HepG2 (cell line): Measurements from ENCODE around the gene ABHD12.

Experiments used
- CTCF ChIP-seq: sonication (generic); formaldehyde crosslinking; IDR thresholded peaks from 2 replicates; pipeline ENCODE4 v1.5.0; 2020; ENCODE audit warnings: mild to moderate bottlenecking, missing genetic modification reagents, moderate library complexity
- HDAC2 ChIP-seq: sonication (generic); formaldehyde crosslinking; IDR thresholded peaks from 2 replicates; pipeline ENCODE4 v1.4.0; 2020; ENCODE audit warnings: missing genetic modification reagents
- MEIS2 ChIP-seq: sonication (generic); formaldehyde crosslinking; IDR thresholded peaks from 2 replicates; pipeline ENCODE4 v1.9.0; 2021; ENCODE audit warnings: mild to moderate bottlenecking, missing genetic modification reagents
- POLR2A ChIP-seq, 2 experiments: IDR thresholded peaks; 2 replicates each; pipeline ENCODE4 v1.6.1; 2011; ENCODE audit warnings: low read depth in 2 of 2, low read length in 2 of 2, mild to moderate bottlenecking in 1 of 2, moderate library complexity in 1 of 2; ENCODE audit not compliant: insufficient read depth in 1 of 2
- SSRP1 ChIP-seq: IDR thresholded peaks from 2 replicates; pipeline ENCODE4 v1.6.1; 2016; ENCODE audit warnings: control low read depth
- ZNF24 ChIP-seq: fragments of 450-650 bp; IDR thresholded peaks from 2 replicates; pipeline ENCODE4 v1.6.1; 2017; ENCODE audit warnings: antibody characterized with exemption, mild to moderate bottlenecking
- ZNF724P ChIP-seq: sonication (generic); formaldehyde crosslinking; IDR thresholded peaks from 2 replicates; pipeline ENCODE4 v1.8.0; 2022; ENCODE audit warnings: missing genetic modification reagents, borderline replicate concordance

GRCh38 chr20:25282034-25282781 is 108.4 kb downstream of the ABHD12 start:
- TF ChIP-seq CTCF (CRISPR knock-in tag) (no peak), POLR2A (IDR thresholded peaks at IDR 0.05; ENCODE audit: insufficient read depth in 1 of 2, low read depth in 2 of 2, low read length in 2 of 2) (no peak), MEIS2 (CRISPR knock-in tag) (no peak), ZNF24 (no peak), ZNF724P (CRISPR knock-in tag) (no peak), SSRP1 (no peak), HDAC2 (CRISPR knock-in tag) (no peak)
